Measurements from ENCODE around the gene ALOX5AP. TPM values are rescaled to one million over a fixed set of nuclear protein-coding genes. Genes with fewer than 3 reads are reported as not detected.
A peak's percentile ranks its signal among the peaks of the same experiment; 100 is the strongest.

Gene ALOX5AP
- total RNA-seq, 2 donors from 2014 or later, result 27.5 to 69.9 TPM

DNA sequence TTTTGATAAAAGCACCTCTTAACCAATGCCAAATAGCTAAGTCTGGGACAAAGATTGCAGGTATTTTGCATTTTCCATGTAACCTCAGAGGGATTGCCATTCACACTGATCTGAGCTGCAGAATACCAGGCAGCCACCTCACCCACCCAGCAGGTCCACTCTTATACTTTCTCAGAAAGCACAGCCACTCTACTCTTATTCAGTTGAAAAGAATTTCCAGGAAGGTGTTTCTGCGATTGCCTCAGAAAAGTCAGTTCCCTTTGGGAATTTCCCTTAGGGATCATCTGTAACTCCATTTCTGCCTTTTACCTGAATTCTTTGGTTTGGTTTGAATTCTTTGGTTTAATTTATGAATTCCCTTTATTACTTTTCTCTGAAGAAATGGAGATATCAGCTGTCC is 904 bp upstream of the ALOX5AP start:
- DNase-seq (ENCODE audit: low spot score), result no peak
- Histone ChIP-seq H3K36me3 (no peaks in the 10 kb centered on the region), H3K4me1 (ENCODE audit: control insufficient read depth in 1 of 2, low read depth in 2 of 2) (peaks cover 5 to 14% of the 10 kb centered on the region in 2 donors), H3K4me3 (no peak overlapping the region), H3K27me3 (replicated peaks; ENCODE audit: insufficient read depth) (no peaks in the 10 kb centered on the region), H3K9me3 (no peaks in the 10 kb centered on the region), H3K27ac (no peak overlapping the region)
- ATAC-seq (ENCODE audit: insufficient number of reproducible peaks, low FRiP score, low read depth), result no peak
- TF ChIP-seq, protein P1, sequence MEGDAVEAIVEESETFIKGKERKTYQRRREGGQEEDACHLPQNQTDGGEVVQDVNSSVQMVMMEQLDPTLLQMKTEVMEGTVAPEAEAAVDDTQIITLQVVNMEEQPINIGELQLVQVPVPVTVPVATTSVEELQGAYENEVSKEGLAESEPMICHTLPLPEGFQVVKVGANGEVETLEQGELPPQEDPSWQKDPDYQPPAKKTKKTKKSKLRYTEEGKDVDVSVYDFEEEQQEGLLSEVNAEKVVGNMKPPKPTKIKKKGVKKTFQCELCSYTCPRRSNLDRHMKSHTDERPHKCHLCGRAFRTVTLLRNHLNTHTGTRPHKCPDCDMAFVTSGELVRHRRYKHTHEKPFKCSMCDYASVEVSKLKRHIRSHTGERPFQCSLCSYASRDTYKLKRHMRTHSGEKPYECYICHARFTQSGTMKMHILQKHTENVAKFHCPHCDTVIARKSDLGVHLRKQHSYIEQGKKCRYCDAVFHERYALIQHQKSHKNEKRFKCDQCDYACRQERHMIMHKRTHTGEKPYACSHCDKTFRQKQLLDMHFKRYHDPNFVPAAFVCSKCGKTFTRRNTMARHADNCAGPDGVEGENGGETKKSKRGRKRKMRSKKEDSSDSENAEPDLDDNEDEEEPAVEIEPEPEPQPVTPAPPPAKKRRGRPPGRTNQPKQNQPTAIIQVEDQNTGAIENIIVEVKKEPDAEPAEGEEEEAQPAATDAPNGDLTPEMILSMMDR (IDR thresholded peaks at IDR 0.05), result no peak

- H3K4me1 ChIP-seq (ENCODE audit: control insufficient read depth in 1 of 2, low read depth in 2 of 2), result peaks cover 0 to 15% of the 10 kb centered on the region in 2 donors
- H3K4me3 ChIP-seq, result peak overlapping the region; percentile 52
- H3K27me3 ChIP-seq (replicated peaks; ENCODE audit: insufficient read depth), result no peaks in the 10 kb centered on the region
- H3K27ac ChIP-seq, result no peak overlapping the region
- DNase-seq (ENCODE audit: low spot score) (no peak), ATAC-seq (ENCODE audit: insufficient number of reproducible peaks, low FRiP score, low read depth) (no peak)
- H3K9me3 ChIP-seq, result no peaks in the 10 kb centered on the region
- TF ChIP-seq, protein P1 (IDR thresholded peaks at IDR 0.05), result no peak
- no peaks in the 10 kb centered on the region for H3K36me3 ChIP-seq
Measured at GRCh38 chr13:30735872-30736175, 481 bp downstream of the ALOX5AP start.

DNA sequence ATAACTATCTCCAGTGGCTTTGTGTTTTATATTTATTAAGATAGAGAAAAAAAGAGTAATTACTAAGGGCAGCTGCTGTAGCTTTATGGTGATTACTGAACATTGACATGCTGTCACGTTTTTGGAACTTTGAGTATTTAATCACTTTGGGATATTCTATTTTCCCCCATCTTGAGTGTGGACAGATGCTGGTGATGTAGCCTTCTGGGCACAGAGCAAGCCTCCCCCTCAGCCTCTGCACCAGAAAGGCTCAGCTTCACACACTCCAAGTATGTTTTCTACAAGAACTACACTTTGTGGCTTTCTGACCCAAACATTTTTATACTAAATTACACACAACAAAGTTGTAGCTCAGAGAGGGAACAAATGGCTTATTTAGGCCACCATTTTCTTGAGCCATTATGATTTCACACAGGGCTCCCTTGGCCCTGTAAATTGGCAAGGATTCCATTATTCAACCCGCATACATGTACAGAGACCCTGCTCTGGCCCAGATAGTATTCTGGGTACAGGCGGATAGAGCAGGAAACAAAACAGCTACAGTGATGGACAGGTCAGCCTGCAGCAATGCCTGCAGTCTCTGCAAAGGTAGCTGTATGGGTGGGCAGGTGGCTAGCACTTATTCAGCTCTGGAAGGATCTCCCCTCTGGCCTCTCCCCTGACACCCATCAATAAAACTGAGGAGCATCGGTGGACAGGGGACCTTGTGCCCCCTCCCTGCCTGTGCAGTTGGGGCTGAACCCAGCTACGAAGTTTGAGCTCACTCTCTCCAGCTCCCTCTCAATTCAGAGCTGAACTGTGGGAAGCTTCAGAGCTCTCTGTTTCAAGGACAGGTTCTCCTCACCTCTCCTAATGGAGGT is 1.3 kb downstream of the ALOX5AP start:
- H3K36me3 ChIP-seq, result no peaks in the 10 kb centered on the region
- H3K9me3 ChIP-seq, result no peaks in the 10 kb centered on the region
- no peak for ATAC-seq (ENCODE audit: insufficient number of reproducible peaks, low FRiP score, low read depth)
- peak overlapping the region; percentile 52 for H3K4me3 ChIP-seq
- no peaks in the 10 kb centered on the region for H3K27me3 ChIP-seq (replicated peaks; ENCODE audit: insufficient read depth)
- H3K4me1 ChIP-seq (ENCODE audit: control insufficient read depth in 1 of 2, low read depth in 2 of 2), result peaks cover 0 to 18% of the 10 kb centered on the region in 2 donors
- no peak for DNase-seq (ENCODE audit: low spot score)
- peak overlapping the region in 1 of 2 donors; percentile 24 for H3K27ac ChIP-seq
- TF ChIP-seq, protein P1 (IDR thresholded peaks at IDR 0.05), result no peak

DNA sequence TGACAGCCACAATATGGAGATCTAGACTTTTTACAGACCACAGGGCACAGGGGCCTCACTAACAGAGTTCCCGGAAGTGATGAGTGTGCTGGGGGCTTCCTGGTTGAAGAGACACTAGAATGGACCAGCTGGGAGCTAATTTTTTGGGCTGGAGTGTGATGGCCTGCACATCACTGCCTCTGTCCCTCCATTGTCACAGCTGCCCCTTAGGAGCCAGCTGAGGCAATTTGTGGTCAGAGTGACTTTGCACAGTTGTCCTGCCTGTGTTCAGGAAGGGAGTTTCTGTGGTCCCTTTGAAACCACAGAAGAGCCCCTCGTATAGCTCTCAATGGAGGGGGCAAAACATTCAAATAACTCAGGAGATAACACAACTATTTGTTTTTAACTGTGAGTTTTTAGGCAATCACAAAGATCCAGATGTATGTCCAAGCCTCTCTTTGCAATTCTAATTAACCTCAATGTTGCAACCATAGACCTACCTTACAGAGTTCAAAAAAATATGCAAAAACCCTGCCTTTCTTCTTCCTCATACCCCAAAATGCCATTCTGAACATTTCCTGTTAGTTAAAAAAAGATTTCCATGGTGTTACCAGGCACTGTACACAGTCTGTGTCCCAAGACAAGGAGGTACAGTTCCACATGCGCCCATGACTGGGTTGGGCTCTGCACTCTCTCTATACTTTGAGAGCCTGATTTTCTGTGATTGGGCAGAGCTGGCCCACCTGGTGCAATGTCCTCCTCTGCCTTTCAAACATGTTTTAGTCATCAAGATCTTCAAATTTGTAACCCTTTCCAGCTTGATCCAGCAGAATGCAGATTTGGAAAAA is 2.4 kb downstream of the ALOX5AP start:
- Histone ChIP-seq H3K9me3 (no peaks in the 10 kb centered on the region), H3K4me3 (peak overlapping the region; percentile 52), H3K4me1 (ENCODE audit: control insufficient read depth in 1 of 2, low read depth in 2 of 2) (peaks cover 0 to 20% of the 10 kb centered on the region in 2 donors), H3K36me3 (no peaks in the 10 kb centered on the region), H3K27me3 (replicated peaks; ENCODE audit: insufficient read depth) (no peaks in the 10 kb centered on the region), H3K27ac (peak overlapping the region in 1 of 2 donors; percentile 24)
- DNase-seq (ENCODE audit: low spot score) (no peak), ATAC-seq (ENCODE audit: insufficient number of reproducible peaks, low FRiP score, low read depth) (no peak)
- TF ChIP-seq, protein P1 (IDR thresholded peaks at IDR 0.05), result no peak
